Measurements from ENCODE around the gene PIP.
"Not testable (repeated sequence)": the region's sequence is repeated elsewhere in the genome, so short reads cannot be mapped to it uniquely, and the experiment has no call there.

Gene PIP, protein sequence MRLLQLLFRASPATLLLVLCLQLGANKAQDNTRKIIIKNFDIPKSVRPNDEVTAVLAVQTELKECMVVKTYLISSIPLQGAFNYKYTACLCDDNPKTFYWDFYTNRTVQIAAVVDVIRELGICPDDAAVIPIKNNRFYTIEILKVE

DNA sequence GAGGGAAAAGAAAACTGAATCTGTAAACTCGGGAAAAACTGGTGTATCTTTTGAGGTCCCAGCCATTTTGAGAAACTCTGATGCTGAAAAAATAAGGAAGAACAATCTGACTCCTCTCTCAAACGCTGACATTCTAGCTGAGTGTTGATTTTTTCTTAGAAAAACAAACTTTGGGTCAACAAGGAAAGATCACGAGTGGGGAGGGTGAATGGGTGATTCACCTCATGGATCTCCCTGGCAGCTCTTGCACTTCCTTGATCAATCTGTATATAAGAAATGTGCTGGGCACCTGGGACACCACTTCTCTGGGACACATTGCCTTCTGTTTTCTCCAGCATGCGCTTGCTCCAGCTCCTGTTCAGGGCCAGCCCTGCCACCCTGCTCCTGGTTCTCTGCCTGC lies at the start of gene PIP:
TSS of gene PIP (plus strand) at position 297 of the 400 bp plus-strand sequence. CDS start at position 337, 40 bp downstream.
- no peak for DNase-seq (ENCODE audit: low read depth)
- TF ChIP-seq, protein P1, sequence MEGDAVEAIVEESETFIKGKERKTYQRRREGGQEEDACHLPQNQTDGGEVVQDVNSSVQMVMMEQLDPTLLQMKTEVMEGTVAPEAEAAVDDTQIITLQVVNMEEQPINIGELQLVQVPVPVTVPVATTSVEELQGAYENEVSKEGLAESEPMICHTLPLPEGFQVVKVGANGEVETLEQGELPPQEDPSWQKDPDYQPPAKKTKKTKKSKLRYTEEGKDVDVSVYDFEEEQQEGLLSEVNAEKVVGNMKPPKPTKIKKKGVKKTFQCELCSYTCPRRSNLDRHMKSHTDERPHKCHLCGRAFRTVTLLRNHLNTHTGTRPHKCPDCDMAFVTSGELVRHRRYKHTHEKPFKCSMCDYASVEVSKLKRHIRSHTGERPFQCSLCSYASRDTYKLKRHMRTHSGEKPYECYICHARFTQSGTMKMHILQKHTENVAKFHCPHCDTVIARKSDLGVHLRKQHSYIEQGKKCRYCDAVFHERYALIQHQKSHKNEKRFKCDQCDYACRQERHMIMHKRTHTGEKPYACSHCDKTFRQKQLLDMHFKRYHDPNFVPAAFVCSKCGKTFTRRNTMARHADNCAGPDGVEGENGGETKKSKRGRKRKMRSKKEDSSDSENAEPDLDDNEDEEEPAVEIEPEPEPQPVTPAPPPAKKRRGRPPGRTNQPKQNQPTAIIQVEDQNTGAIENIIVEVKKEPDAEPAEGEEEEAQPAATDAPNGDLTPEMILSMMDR (conservative IDR thresholded peaks at IDR 0.05; ENCODE audit: low read depth, low read length), result no peak

DNA sequence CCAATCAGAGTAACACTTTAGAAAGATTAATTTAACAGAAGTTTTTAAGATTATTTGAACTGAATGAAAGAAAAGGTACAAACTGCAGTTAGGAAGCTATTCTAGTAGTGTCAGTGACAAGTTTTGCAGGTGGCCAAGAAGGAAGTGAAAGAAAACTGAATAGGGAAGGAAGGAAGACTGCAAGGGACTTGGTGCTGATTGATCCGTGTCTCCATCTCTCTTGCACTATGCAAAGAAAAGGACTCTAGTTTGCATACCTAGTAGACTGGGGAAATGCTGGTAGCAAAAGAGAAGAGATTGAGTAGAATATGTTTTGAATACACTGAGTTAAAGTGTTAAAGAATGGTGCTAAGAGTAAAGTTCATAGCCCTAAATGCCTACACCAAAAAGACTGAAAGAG lies 46.8 kb upstream of the PIP start:
- TF ChIP-seq, protein P1 (conservative IDR thresholded peaks at IDR 0.05; ENCODE audit: low read depth, low read length), result no peak
- no peak for DNase-seq (ENCODE audit: low read depth)

More for the DNA sequence above, at the start of gene PIP:
- no peak within 1 kb of the TSS for H3K4me3 ChIP-seq (ENCODE audit: low read length)

DNA sequence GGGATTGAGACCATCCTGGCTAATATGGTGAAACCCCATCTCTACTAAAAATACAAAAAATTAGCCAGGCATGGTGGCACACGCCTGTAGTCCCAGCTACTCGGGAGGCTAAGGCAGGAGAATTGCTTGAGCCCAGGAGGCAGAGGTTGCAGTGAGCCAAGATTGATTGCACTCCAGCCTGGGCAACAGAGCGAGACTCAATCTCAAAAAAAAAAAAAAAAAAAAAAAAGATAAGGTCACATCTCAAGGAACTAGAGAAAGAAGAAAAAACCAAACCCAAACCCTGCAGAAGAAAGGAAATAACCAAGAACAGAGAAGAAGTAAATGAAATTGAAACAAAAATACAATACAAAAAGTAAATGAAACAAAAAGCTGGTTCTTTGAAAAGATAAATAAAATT lies 46.3 kb upstream of the PIP start:
- not testable (repeated sequence) for DNase-seq (ENCODE audit: low read depth); H3K4me3 ChIP-seq (ENCODE audit: low read length)

More for the DNA sequence above, 46.8 kb upstream of the PIP start:
- H3K4me3 ChIP-seq (ENCODE audit: low read length), result no peak overlapping the region

DNA sequence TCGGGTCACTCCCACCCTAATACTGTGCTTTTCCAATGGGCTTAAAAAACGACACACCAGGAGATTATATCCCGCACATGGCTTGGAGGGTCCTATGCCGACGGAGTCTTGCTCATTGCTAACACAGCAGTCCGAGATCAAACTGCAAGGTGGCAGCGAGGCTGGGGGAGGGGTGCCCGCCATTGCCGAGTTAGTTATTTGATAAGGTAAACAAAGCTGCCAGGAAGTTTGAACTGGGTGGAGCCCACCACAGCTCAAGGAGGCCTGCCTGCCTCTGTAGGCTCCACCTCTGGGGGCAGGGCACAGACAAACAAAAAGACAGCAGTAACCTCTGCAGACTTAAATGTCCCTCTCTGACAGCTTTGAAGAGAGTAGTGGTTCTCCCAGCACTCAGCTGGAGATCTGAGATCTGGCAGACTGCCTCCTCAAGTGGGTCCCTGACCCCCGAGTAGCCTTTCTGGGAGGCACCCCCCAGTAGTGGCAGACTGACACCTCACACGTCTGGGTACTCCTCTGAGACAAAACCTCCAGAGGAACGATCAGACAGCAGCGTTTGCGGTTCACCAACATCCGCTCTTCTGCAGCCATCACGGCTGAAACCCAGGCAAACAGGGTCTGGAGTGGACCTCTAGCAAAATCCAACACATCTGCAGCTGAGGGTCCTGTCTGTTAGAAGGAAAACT lies 43.2 kb upstream of the PIP start:
- H3K4me3 ChIP-seq (ENCODE audit: low read length); DNase-seq (ENCODE audit: low read depth): not testable (repeated sequence)

DNA sequence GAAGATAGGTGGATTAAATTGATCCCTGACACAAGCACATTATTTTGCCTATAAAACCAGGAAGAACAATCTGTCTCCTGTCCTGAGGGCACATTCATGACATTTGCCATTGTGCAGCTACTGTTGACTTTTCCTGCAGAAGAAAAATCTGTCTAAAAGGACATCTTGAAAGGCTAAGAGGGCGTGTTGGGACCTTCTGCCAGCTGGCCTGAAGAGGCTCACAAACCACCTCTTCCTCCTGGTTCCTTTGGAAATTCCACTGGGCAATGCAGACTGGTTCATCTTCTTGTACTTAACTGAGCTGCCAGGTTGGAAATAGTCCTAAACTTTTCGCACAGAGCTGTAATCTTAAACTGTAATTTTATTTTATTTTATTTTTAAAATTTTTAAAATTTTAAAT lies 35.7 kb upstream of the PIP start:
- TF ChIP-seq, protein P1 (conservative IDR thresholded peaks at IDR 0.05; ENCODE audit: low read depth, low read length), result no peak
- H3K4me3 ChIP-seq (ENCODE audit: low read length), result no peak overlapping the region
- no peak for DNase-seq (ENCODE audit: low read depth)

DNA sequence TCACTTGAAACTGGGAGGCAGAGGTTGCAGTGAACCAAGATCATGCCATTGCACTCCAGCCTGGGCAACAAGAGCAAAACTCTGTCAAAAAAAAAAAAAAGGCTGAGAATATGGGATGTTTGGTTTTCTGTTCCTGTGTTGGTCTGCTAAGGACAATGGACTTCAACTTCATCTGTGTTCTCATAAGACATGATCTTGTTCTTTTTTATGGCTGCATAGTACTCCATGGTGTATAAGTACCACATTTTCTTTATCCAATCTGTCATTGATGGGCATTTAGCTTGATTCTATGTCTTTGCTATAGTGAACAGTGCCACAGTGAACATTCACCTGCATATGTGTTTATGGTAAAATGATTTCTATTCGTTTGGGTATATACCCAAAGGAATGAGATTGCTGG lies 32.3 kb upstream of the PIP start:
- not testable (repeated sequence) for DNase-seq (ENCODE audit: low read depth); H3K4me3 ChIP-seq (ENCODE audit: low read length)

DNA sequence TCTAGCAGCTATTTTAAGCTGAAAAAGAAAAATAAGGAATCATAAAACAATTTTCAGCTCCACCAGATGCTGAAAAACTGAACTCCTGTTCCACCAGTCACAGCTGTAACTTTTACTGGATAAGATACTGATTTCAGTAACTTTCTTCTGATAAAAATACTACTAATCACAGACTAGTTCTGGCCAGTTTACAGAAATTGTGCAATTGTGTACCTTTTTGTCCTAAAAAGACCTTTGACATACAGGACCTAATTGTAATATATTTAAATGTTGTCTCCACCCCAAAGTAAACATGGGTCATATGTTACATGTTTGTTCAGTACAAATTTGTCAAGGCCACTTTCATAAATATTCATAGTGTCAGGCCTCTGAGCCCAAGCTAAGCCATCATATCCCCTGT lies 27.1 kb upstream of the PIP start:
- H3K4me3 ChIP-seq (ENCODE audit: low read length), result no peak overlapping the region
- no peak for DNase-seq (ENCODE audit: low read depth)
- TF ChIP-seq, protein P1 (conservative IDR thresholded peaks at IDR 0.05; ENCODE audit: low read depth, low read length), result no peak

DNA sequence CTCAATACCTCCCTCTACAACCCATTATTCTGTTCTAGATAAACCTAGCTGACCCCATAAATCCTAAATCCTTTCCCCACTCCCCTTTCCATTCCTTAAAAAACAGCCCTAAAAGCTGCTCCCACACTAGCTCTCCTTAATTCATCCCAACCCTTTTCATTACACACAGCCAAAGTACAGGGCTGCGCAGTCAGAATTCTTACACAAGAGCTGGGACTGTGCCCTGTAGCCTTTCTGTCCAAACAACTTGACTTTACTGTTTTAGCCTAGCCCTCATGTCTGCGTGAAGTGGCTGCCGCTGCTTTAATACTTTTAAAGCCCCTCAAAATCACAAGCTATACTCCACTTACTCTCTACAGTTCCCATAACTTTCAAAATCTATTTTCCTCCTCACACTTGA lies 23.9 kb upstream of the PIP start:
- H3K4me3 ChIP-seq (ENCODE audit: low read length); DNase-seq (ENCODE audit: low read depth): not testable (repeated sequence)

DNA sequence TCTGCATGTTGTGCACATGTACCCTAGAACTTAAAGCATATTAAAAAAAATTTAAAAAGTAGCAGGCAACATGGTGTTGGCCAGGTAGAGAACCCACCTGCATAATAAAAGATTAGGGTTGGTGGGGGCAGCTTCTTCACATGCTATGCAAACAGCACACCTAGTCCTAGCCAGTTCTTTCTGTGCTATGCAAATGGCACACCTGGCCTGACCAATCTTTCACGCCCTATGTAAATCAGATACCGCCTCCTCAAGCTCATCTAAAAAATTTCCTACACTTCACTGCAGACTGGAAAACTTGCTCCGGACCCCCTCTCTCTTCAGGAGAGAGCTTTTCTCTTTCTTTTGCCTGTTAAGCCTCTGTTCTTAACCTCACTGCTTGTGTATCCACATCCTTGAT lies 14.5 kb upstream of the PIP start:
- no peak for DNase-seq (ENCODE audit: low read depth)
- H3K4me3 ChIP-seq (ENCODE audit: low read length), result no peak overlapping the region
- TF ChIP-seq, protein P1 (conservative IDR thresholded peaks at IDR 0.05; ENCODE audit: low read depth, low read length), result no peak
